H1 (cell line): ENCODE results near the gene SND1. TPM values are rescaled to one million over a fixed set of nuclear protein-coding genes. Genes with fewer than 3 reads are reported as not detected.
A peak's percentile ranks its signal among the peaks of the same experiment; 100 is the strongest.

Source experiments
- CTCF ChIA-PET: fragments of 300-600 bp; sonication (Branson Sonifier 250); formaldehyde crosslinking; loops from one replicate; lab custom pipeline; 2021; ENCODE audit not compliant: partially characterized antibody; lab: Charles Lee
- POLR2A ChIA-PET: fragments of 300-600 bp; sonication (Branson Sonifier 250); formaldehyde crosslinking; loops from one replicate; lab custom pipeline; 2021; ENCODE audit warnings: inconsistent platforms; ENCODE audit not compliant: partially characterized antibody; lab: Charles Lee
- DNase-seq, 2 experiments: peaks; one replicate each; pipeline versions ENCODE4 v3.0.0 to v3.0.0-alpha.2; 2010 to 2022; ENCODE audit warnings: low spot score in 2 of 2, low read depth in 1 of 2, mixed read lengths in 1 of 2
- FAIRE-seq: peaks from 2 replicates; lab custom pipeline; 2011; peaks lifted over from hg19 to GRCh38; lab: Jason Lieb, UNC
- H2AFZ ChIP-seq: 2 replicates; pipeline ENCODE4 v1.8.1; 2012; ENCODE audit warnings: low read length, inconsistent platforms
- H2AK5ac ChIP-seq: 2 replicates; pipeline ENCODE4 v1.6.1; 2013; ENCODE audit warnings: low read depth, low read length
- H2BK120ac ChIP-seq: replicated peaks from 2 replicates; pipeline ENCODE3; 2013; ENCODE audit warnings: low read depth, low read length, inconsistent platforms
- H2BK12ac ChIP-seq: 2 replicates; pipeline ENCODE4 v1.6.1; 2013; ENCODE audit warnings: low read depth, low read length
- H2BK15ac ChIP-seq: 2 replicates; pipeline ENCODE4 v1.6.1; 2013; ENCODE audit warnings: low read length
- H2BK20ac ChIP-seq: 2 replicates; pipeline ENCODE4 v1.6.1; 2013; ENCODE audit warnings: low read length
- H2BK5ac ChIP-seq: 2 replicates; pipeline ENCODE4 v1.6.1; 2013; ENCODE audit warnings: low read depth, low read length
- H3K14ac ChIP-seq: 2 replicates; pipeline ENCODE4 v1.6.1; 2013; ENCODE audit warnings: inconsistent platforms; ENCODE audit not compliant: insufficient read length
- H3K18ac ChIP-seq: 2 replicates; pipeline ENCODE4 v1.6.1; 2013; ENCODE audit warnings: low read length; ENCODE audit errors: extremely low read depth
- H3K23ac ChIP-seq: 2 replicates; pipeline ENCODE4 v1.6.1; 2013; ENCODE audit warnings: inconsistent platforms; ENCODE audit not compliant: insufficient read length
- H3K23me2 ChIP-seq: 2 replicates; pipeline ENCODE4 v1.6.1; 2013; ENCODE audit warnings: low read depth, low read length
- H3K27ac ChIP-seq: 2 replicates; pipeline ENCODE4 v1.6.1; 2011; ENCODE audit warnings: low read depth, low read length, inconsistent platforms
- H3K27me3 ChIP-seq, 4 experiments: replicated peaks in 1 of 4; 1 replicate in 1 of 4; 2 replicates in 3 of 4; pipeline versions ENCODE4 v1.6.1 to v1.8.1; 2011 to 2013; ENCODE audit warnings: low read length in 3 of 4, mild to moderate bottlenecking in 3 of 4, inconsistent platforms in 2 of 4, mixed read lengths in 2 of 4, moderate library complexity in 1 of 4; ENCODE audit not compliant: control insufficient read depth in 3 of 4, insufficient read depth in 3 of 4; ENCODE audit errors: extremely low read depth in 1 of 4
- H3K36me3 ChIP-seq, 4 experiments: 2 replicates each; pipeline versions ENCODE4 v1.6.1 to v1.8.1; 2011 to 2013; ENCODE audit warnings: mild to moderate bottlenecking in 4 of 4, low read length in 3 of 4, moderate library complexity in 2 of 4, control low read depth in 1 of 4, inconsistent platforms in 1 of 4; ENCODE audit not compliant: insufficient read depth in 4 of 4, control insufficient read depth in 2 of 4
- H3K4ac ChIP-seq: replicated peaks from 2 replicates; pipeline ENCODE3; 2013; ENCODE audit warnings: low read length, low read depth, mixed read lengths, inconsistent platforms; ENCODE audit not compliant: insufficient read length
- H3K4me1 ChIP-seq, 4 experiments: replicated peaks in 1 of 4; 1 replicate in 1 of 4; 2 replicates in 3 of 4; pipeline versions ENCODE4 v1.6.1 to v1.8.1; 2011 to 2013; ENCODE audit warnings: low read length in 3 of 4, inconsistent platforms in 2 of 4, mixed read lengths in 1 of 4; ENCODE audit not compliant: insufficient read depth in 4 of 4, control insufficient read depth in 3 of 4
- H3K4me2 ChIP-seq, 2 experiments: 2 replicates each; pipeline versions ENCODE4 v1.6.1 to v1.8.1; 2011 to 2013; ENCODE audit warnings: low read depth in 2 of 2, low read length in 2 of 2, control low read depth in 1 of 2, inconsistent platforms in 1 of 2, mild to moderate bottlenecking in 1 of 2; ENCODE audit not compliant: insufficient read depth in 1 of 2
- H3K4me3 ChIP-seq, 4 experiments: fragments of 200-600, 300-600 bp in 1 of 4; sonication (generic), shearing (Covaris generic), sonication (Bioruptor Twin) in 1 of 4; 2 replicates each; pipeline versions ENCODE4 v1.5.1 to v1.8.1; 2011 to 2016; ENCODE audit warnings: low read length in 4 of 4, low read depth in 3 of 4, control low read depth in 2 of 4, inconsistent platforms in 2 of 4, mild to moderate bottlenecking in 2 of 4, mixed read lengths in 1 of 4, moderate library complexity in 1 of 4; ENCODE audit not compliant: insufficient read depth in 2 of 4; ENCODE audit errors: extremely low read depth in 1 of 4
- H3K56ac ChIP-seq: replicated peaks from 2 replicates; pipeline ENCODE3; 2013; ENCODE audit warnings: low read depth, mild to moderate bottlenecking, mixed read lengths, low read length, inconsistent platforms; ENCODE audit not compliant: insufficient read length
- H3K79me1 ChIP-seq: 2 replicates; pipeline ENCODE4 v1.6.1; 2013; ENCODE audit warnings: low read depth, low read length, control low read depth
- H3K79me2 ChIP-seq, 2 experiments: 2 replicates each; pipeline versions ENCODE4 v1.6.1 to v1.8.1; 2012 to 2013; ENCODE audit warnings: low read length in 2 of 2, mild to moderate bottlenecking in 2 of 2, inconsistent platforms in 1 of 2; ENCODE audit not compliant: insufficient read depth in 2 of 2, control insufficient read depth in 1 of 2
- H3K9ac ChIP-seq, 4 experiments: replicated peaks in 1 of 4; 1 replicate in 1 of 4; 2 replicates in 3 of 4; pipeline versions ENCODE4 v1.6.1 to v1.8.1; 2011 to 2013; ENCODE audit warnings: low read depth in 3 of 4, low read length in 3 of 4, control low read depth in 2 of 4, mild to moderate bottlenecking in 2 of 4, moderate library complexity in 2 of 4, inconsistent platforms in 1 of 4; ENCODE audit errors: extremely low read depth in 1 of 4
- H3K9me3 ChIP-seq, 2 experiments: 2 replicates each; pipeline versions ENCODE4 v1.6.1 to v1.8.1; 2012 to 2013; ENCODE audit warnings: mild to moderate bottlenecking in 2 of 2, moderate library complexity in 2 of 2, control low read depth in 1 of 2, inconsistent platforms in 1 of 2, low read depth in 1 of 2, low read length in 1 of 2, mixed read lengths in 1 of 2; ENCODE audit not compliant: insufficient read depth in 2 of 2
- H4K20me1 ChIP-seq, 2 experiments: replicated peaks in 1 of 2; 2 replicates each; pipeline versions ENCODE3 to v1.8.1; 2011 to 2013; ENCODE audit warnings: inconsistent platforms in 2 of 2, low read length in 2 of 2, mild to moderate bottlenecking in 1 of 2; ENCODE audit not compliant: insufficient read depth in 2 of 2, control insufficient read depth in 1 of 2
- H4K5ac ChIP-seq: 2 replicates; pipeline ENCODE4 v1.6.1; 2013; ENCODE audit warnings: low read length, low read depth, mixed read lengths, inconsistent platforms; ENCODE audit not compliant: insufficient read length
- H4K8ac ChIP-seq: 2 replicates; pipeline ENCODE4 v1.8.0; 2013; ENCODE audit warnings: mild to moderate bottlenecking, moderate library complexity, low read length, inconsistent platforms; ENCODE audit not compliant: insufficient read depth; ENCODE audit errors: extremely low read depth
- H4K91ac ChIP-seq: replicated peaks from 2 replicates; pipeline ENCODE3; 2013; ENCODE audit warnings: low read length, mixed read lengths, inconsistent platforms; ENCODE audit not compliant: insufficient read length
- SP1 ChIP-seq: IDR thresholded peaks from 2 replicates; pipeline ENCODE4 v1.6.1; 2011; ENCODE audit warnings: low read depth, low read length
- SP4 ChIP-seq: IDR thresholded peaks from 2 replicates; pipeline ENCODE4 v1.6.1; 2012; ENCODE audit warnings: low read length, inconsistent platforms
- TEAD4 ChIP-seq: IDR thresholded peaks from 2 replicates; pipeline ENCODE4 v1.6.1; 2012; ENCODE audit warnings: low read depth, low read length, inconsistent platforms, mixed read lengths
- WGBS, 2 experiments: shearing (Covaris generic) in 1 of 2; methylation state at CpG; one replicate each; pipeline versions ENCODE4 v1.1.6 to v1.1.7; 2013 to 2015; ENCODE audit warnings: low lambda C conversion rate in 2 of 2, mixed read lengths in 2 of 2, inconsistent platforms in 1 of 2, low coverage in 1 of 2, missing lambda C conversion rate in 1 of 2; ENCODE audit not compliant: insufficient replicate concordance in 2 of 2, insufficient coverage in 1 of 2, insufficient read length in 1 of 2; ENCODE audit errors: extremely low coverage in 1 of 2, missing lambda C conversion rate in 1 of 2; 5-methylcytosine and 5-hydroxymethylcytosine counted together
- polyA plus RNA-seq, 7 experiments: library from polyadenylated mRNA; depleted of rRNA in 3 of 7; stranded (reverse) in 5 of 7; unstranded in 2 of 7; fragments of >200 nt in 5 of 7; fragments of 200-250 nt in 2 of 7; gene quantifications; 1 replicate in 5 of 7; 2 replicates in 1 of 7; 4 replicates in 1 of 7; pipeline versions ENCODE4 v1.2.1 to v1.2.3, GENCODE V29; 2011 to 2013; ENCODE audit warnings: missing spikeins in 2 of 7, mixed read lengths in 2 of 7
- total RNA-seq: library from RNA; stranded (reverse); fragmentation: NEBNext Ultra II Directional; extraction: Animal tissue kit (Norgen Biotek cat#: 25700); gene quantifications from 2 replicates; pipeline ENCODE4 v1.2.1, GENCODE V29; 2021

SND1 gene
- total and polyA plus RNA-seq, 2 of the 8 experiments (the other 6 are each of a cell fraction or from before 2014, with no cell fraction given): 122 to 290 TPM

- ChIA-PET POLR2A (no interaction called here), CTCF (interaction anchor here (0.5 to 7.6 kb wide), 12 partner anchors 9 to 219 kb away, joined by 3 to 113 read pairs (median 16); no protein-coding TSS in a partner anchor)
- peaks cover 3 to 5% of the 10 kb centered on the region in 2 experiments for H4K20me1 ChIP-seq
- no peak overlapping the region for H2BK12ac ChIP-seq
- no peak overlapping the region for H3K56ac ChIP-seq
- H3K36me3 ChIP-seq: no peaks in the 10 kb centered on the region
- H3K23ac ChIP-seq: no peak overlapping the region
- H4K91ac ChIP-seq: no peak overlapping the region
- H2BK5ac ChIP-seq: no peak overlapping the region
- no peak overlapping the region for H3K4me2 ChIP-seq
- no peak overlapping the region for H2AK5ac ChIP-seq
- 88% methylated on average over 7 of the region's 7 CpGs; no CpG with 5 or more reads in 1 of the 2 experiments for WGBS, 2 experiments
- no peaks in the 10 kb centered on the region for H3K23me2 ChIP-seq
- no peak overlapping the region for H2BK15ac ChIP-seq
- H2BK20ac ChIP-seq: no peak overlapping the region
- FAIRE-seq (no peak), DNase-seq (no peak)
- H2AFZ ChIP-seq: no peak overlapping the region
- no peaks in the 10 kb centered on the region for H3K79me1 ChIP-seq
- no peak overlapping the region for H3K4ac ChIP-seq
- H3K9ac ChIP-seq: no peak overlapping the region
- H3K4me3 ChIP-seq: no peak overlapping the region
- TF ChIP-seq SP1 (no peak), SP4 (no peak), TEAD4 (0 out of 2 replicates have a peak, but pooled peaks have one; percentile 25)
- TF ChIP-seq, all 59 proteins: peak for 1
- H4K8ac ChIP-seq: no peak overlapping the region
- peaks cover 0 to 8% (median 2%) of the 10 kb centered on the region in 4 experiments; a peak in 1 of 7 replicates for H3K4me1 ChIP-seq
- H3K27me3 ChIP-seq: no peaks in the 10 kb centered on the region
- H3K9me3 ChIP-seq: no peaks in the 10 kb centered on the region
- H3K18ac ChIP-seq: no peak overlapping the region
- no peak overlapping the region for H4K5ac ChIP-seq
- no peak overlapping the region for H2BK120ac ChIP-seq
- H3K14ac ChIP-seq: no peak overlapping the region
- no peaks in the 10 kb centered on the region for H3K79me2 ChIP-seq
- H3K27ac ChIP-seq: no peak overlapping the region
These were observed 407.4 kb downstream of the SND1 start for GRCh38 chr7:128059143-128059988.
